SU-DHL-6 (cell line): Measurements from ENCODE around the gene PSAPL1.

Experiments
- H2AFZ ChIP-seq: fragments of 200-600 bp; sonication (generic); 2 replicates; pipeline ENCODE4 v1.6.1; 2014; ENCODE audit warnings: low read depth, mild to moderate bottlenecking, moderate library complexity, mixed read lengths, antibody characterized with exemption, low read length; ENCODE audit not compliant: severe bottlenecking
- H3F3A ChIP-seq: fragments of 200-600 bp; shearing (Covaris generic); 2 replicates; pipeline ENCODE4 v1.6.0; 2016; ENCODE audit warnings: antibody characterized with exemption, mild to moderate bottlenecking; ENCODE audit not compliant: insufficient read depth
- H3K27ac ChIP-seq: fragments of 200-600 bp; sonication (generic); 2 replicates; pipeline ENCODE4 v1.5.1; 2016; ENCODE audit warnings: low read depth, mild to moderate bottlenecking, low read length, moderate library complexity, mixed read lengths
- H3K27me3 ChIP-seq: fragments of 200-600 bp; sonication (generic), shearing (Covaris generic); 2 replicates; pipeline ENCODE4 v1.6.0; 2014; ENCODE audit warnings: mild to moderate bottlenecking, low read length
- H3K36me3 ChIP-seq: fragments of 200-600 bp; sonication (generic); 2 replicates; pipeline ENCODE4 v1.6.1; 2014; ENCODE audit warnings: mild to moderate bottlenecking, low read length, mixed read lengths
- H3K4me2 ChIP-seq: fragments of 300-600, 200-600 bp; shearing (Covaris generic), sonication (generic); 2 replicates; pipeline ENCODE4 v1.6.0; 2014; ENCODE audit warnings: low read length, low read depth, mild to moderate bottlenecking; ENCODE audit not compliant: poor library complexity, severe bottlenecking
- H3K4me3 ChIP-seq: fragments of 200-600 bp; sonication (generic); 2 replicates; pipeline ENCODE4 v1.5.1; 2014; ENCODE audit warnings: antibody characterized with exemption, low read length, mild to moderate bottlenecking, mixed read lengths; ENCODE audit not compliant: insufficient read depth, poor library complexity, severe bottlenecking
- H3K79me2 ChIP-seq: fragments of 200-600 bp; sonication (generic); 2 replicates; pipeline ENCODE4 v1.6.1; 2014; ENCODE audit warnings: mild to moderate bottlenecking, low read length, moderate library complexity; ENCODE audit not compliant: insufficient read depth
- H3K9ac ChIP-seq: fragments of 200-600 bp; sonication (generic); 2 replicates; pipeline ENCODE4 v1.7.0; 2014; ENCODE audit warnings: mild to moderate bottlenecking, low read length
- H3K9me2 ChIP-seq: fragments of 200-600 bp; sonication (generic); replicated peaks from 2 replicates; pipeline ENCODE4 v1.6.1; 2014; ENCODE audit warnings: low read length; ENCODE audit not compliant: insufficient read depth
- H3K9me3 ChIP-seq: fragments of 200-600 bp; sonication (generic); 2 replicates; pipeline ENCODE4 v1.6.1; 2014; ENCODE audit warnings: low read length, mixed read lengths; ENCODE audit not compliant: insufficient read depth
- H4K20me1 ChIP-seq: fragments of 200-600 bp; sonication (generic); 2 replicates; pipeline ENCODE4 v1.6.1; 2014; ENCODE audit warnings: low read depth, mild to moderate bottlenecking, antibody characterized with exemption, low read length, moderate library complexity, mixed read lengths
- EZH2phosphoT487 ChIP-seq: fragments of 200-600 bp; sonication (generic), shearing (Covaris generic); conservative IDR thresholded peaks from 2 replicates; pipeline ENCODE4 v1.6.1; 2018; ENCODE audit warnings: mild to moderate bottlenecking, antibody characterized with exemption, low read length, moderate library complexity, mixed read lengths
- TF ChIP-seq, protein P1 (sequence below): fragments of 200-600 bp; sonication (generic); IDR thresholded peaks from one replicate; pipeline ENCODE4 v1.5.1; 2017; ENCODE audit warnings: antibody characterized with exemption, mild to moderate bottlenecking, low read length, moderate library complexity; ENCODE audit not compliant: insufficient read depth, poor library complexity, severe bottlenecking

The PSAPL1 gene, protein sequence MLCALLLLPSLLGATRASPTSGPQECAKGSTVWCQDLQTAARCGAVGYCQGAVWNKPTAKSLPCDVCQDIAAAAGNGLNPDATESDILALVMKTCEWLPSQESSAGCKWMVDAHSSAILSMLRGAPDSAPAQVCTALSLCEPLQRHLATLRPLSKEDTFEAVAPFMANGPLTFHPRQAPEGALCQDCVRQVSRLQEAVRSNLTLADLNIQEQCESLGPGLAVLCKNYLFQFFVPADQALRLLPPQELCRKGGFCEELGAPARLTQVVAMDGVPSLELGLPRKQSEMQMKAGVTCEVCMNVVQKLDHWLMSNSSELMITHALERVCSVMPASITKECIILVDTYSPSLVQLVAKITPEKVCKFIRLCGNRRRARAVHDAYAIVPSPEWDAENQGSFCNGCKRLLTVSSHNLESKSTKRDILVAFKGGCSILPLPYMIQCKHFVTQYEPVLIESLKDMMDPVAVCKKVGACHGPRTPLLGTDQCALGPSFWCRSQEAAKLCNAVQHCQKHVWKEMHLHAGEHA

DNA sequence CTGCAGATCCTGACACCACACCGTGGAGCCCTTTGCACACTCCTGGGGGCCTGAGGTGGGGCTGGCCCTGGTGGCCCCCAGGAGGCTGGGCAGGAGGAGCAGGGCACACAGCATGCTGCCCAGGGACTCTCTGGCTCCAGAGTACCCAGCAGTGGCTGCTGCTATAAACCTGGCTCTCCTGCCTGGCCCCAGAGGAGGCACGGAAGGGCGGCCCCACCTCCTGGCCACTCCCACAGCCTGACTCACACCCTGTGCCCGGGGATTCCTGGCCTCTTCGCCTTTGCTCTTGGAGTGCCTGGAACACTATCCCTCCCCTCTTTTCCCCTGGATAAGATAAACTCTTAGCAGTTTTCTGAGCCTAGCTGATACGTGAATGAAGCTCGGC, at the start of gene PSAPL1:
TSS of gene PSAPL1 (minus strand) at position 165 of the 385 bp plus-strand sequence. CDS start at position 114, 51 bp downstream.
- H2AFZ ChIP-seq = no peak within 1 kb of the TSS
- no peak within 1 kb of the TSS for H3K9ac ChIP-seq
- no peaks in the 10 kb centered on the region for H3K9me3 ChIP-seq
- no peaks in the 10 kb centered on the region for H3K79me2 ChIP-seq
- H3K36me3 ChIP-seq = no peaks in the 10 kb centered on the region
- H3F3A ChIP-seq = no peaks in the 10 kb centered on the region
- no peaks in the 10 kb centered on the region for H4K20me1 ChIP-seq
- no peak within 1 kb of the TSS for H3K4me3 ChIP-seq
- no peak for TF ChIP-seq EZH2phosphoT487
- TF ChIP-seq, protein P1, sequence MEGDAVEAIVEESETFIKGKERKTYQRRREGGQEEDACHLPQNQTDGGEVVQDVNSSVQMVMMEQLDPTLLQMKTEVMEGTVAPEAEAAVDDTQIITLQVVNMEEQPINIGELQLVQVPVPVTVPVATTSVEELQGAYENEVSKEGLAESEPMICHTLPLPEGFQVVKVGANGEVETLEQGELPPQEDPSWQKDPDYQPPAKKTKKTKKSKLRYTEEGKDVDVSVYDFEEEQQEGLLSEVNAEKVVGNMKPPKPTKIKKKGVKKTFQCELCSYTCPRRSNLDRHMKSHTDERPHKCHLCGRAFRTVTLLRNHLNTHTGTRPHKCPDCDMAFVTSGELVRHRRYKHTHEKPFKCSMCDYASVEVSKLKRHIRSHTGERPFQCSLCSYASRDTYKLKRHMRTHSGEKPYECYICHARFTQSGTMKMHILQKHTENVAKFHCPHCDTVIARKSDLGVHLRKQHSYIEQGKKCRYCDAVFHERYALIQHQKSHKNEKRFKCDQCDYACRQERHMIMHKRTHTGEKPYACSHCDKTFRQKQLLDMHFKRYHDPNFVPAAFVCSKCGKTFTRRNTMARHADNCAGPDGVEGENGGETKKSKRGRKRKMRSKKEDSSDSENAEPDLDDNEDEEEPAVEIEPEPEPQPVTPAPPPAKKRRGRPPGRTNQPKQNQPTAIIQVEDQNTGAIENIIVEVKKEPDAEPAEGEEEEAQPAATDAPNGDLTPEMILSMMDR = no peak
- H3K9me2 ChIP-seq = no peaks in the 10 kb centered on the region
- H3K27me3 ChIP-seq = no peaks in the 10 kb centered on the region
- H3K27ac ChIP-seq = no peak within 1 kb of the TSS
- H3K4me2 ChIP-seq = no peak within 1 kb of the TSS

- no peak overlapping the region for H2AFZ ChIP-seq
- H3K27ac ChIP-seq = no peak overlapping the region
- no peaks in the 10 kb centered on the region for H3K9me3 ChIP-seq
- H3K4me2 ChIP-seq = no peak overlapping the region
- TF ChIP-seq, protein P1 = no peak
- H3K9me2 ChIP-seq = no peaks in the 10 kb centered on the region
- no peak overlapping the region for H3K9ac ChIP-seq
- no peak overlapping the region for H3K4me3 ChIP-seq
- no peaks in the 10 kb centered on the region for H3K27me3 ChIP-seq
- no peaks in the 10 kb centered on the region for H3K36me3 ChIP-seq
- H3F3A ChIP-seq = no peaks in the 10 kb centered on the region
- H3K79me2 ChIP-seq = no peaks in the 10 kb centered on the region
- no peaks in the 10 kb centered on the region for H4K20me1 ChIP-seq
Measured at GRCh38 chr4:7481227-7481626, 46.5 kb upstream of the PSAPL1 start.

- Histone ChIP-seq H3K9me2 (no peaks in the 10 kb centered on the region), H2AFZ (no peak overlapping the region), H3K4me2 (no peak overlapping the region), H4K20me1 (no peaks in the 10 kb centered on the region), H3K4me3 (no peak overlapping the region), H3K9ac (no peak overlapping the region), H3F3A (no peaks in the 10 kb centered on the region), H3K36me3 (no peaks in the 10 kb centered on the region), H3K27me3 (no peaks in the 10 kb centered on the region), H3K9me3 (no peaks in the 10 kb centered on the region), H3K27ac (no peak overlapping the region), H3K79me2 (no peaks in the 10 kb centered on the region)
- TF ChIP-seq, protein P1 = no peak
- TF ChIP-seq EZH2phosphoT487 = no peak
Measured at GRCh38 chr4:7480423-7480822, 45.7 kb upstream of the PSAPL1 start.
